Activated T-helper 1 cell treated with anti-CD3 and anti-CD28 coated beads, Interleukin-2, amount 50 U/mL, for 16 hours (primary cell): ENCODE results near the gene MSI2.

Experiments used
- DNase-seq, 2 donors: peaks; one replicate each; pipeline ENCODE4 v3.0.0-alpha.2; 2020; ENCODE audit warnings: low read depth in 1 of 2, low spot score in 1 of 2

The MSI2 gene

DNA sequence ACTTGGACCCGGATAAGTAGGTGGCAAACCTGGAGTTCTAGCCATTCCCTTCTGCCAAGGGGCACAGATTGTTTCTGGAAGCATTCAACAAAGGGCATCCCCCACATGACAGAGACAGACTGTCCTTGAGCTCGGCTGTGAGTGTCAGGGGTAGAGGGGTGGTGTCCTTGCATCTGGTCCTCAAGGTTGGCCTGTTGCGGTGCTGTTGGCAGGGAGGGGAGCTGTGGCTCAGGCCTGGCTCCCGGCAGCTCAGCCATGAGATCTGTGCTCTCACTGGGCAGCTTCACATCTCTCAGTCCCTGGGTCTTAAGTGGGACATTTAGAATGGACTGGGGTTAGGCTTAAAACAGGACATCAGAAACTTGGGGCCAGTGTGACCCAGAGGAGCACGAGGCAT, 468.4 kb downstream of the MSI2 start:
- DNase-seq = no peak

DNA sequence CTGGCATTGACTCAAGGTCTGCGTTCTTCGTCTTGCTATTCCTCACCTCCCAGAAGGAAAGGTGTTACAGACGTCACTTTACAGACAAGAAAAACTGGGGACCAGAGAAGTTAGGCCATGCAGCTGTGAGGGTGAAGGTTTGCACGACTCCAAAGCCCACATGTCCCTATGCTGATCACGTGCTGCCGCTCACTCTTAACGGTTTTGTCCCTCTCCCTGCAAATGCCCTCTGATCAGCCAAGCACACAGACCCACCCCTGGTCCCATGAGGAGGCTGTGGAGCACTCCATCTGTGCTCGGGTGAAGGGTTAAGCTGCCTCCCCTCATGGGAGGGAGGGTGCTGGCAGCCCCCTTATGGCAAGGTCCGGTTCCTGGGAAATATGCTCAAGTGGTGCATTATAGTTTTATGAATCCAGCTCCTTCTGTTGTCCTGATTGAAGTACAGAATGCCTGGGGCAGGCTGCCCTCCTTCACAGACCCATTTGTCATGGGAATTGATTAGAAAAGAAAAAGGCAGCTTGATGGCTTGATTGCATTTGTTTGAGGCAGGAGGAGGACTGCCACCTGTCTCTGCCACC, 470.0 kb downstream of the MSI2 start:
- DNase-seq = no peak

DNA sequence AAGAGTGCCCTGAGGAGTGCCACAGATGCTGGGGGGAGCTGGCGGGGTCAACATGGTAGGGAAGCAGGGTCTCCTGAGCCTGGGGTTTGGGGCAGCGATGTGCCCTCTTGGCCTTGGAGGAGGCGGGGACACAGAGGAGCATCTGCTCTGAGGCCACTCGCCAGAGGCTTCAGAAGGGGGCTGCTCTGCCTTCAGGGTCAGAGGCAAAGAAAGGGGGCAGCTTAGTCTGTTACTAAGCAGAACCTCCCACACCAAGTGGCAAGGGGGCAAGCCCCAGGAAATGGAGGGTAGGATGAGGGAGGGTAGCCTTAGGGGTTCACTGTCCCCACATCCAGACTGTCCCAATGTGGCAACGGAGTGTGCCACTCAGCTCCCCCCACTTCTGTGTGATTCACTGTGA, 470.5 kb downstream of the MSI2 start:
- no peak for DNase-seq

DNA sequence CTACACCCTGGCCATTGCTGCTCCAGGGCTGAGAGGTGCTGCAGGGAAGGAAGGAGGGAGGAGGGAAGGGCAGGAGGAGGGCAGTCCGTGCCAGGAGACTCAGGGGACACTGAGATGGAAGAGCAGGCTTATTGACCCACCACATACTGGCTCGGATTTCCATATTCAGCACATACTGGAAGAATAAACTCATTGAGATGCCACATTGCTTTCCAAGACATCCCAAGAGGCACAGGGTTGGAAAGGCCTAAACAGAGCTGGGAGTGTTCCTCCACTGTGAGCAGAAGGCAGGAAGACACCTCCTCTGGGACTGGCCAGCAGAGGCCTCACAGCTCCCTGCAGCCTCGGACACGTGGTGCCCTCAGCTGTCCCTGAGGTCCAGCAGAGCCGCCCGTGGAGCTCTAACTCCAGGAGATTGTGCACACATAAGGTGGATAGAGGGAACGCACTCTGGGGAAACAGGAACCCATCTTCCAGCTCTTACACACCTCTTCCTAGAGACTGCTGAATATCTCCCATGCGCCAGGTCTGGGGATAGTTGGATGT, 471.4 kb downstream of the MSI2 start:
- no peak for DNase-seq

DNA sequence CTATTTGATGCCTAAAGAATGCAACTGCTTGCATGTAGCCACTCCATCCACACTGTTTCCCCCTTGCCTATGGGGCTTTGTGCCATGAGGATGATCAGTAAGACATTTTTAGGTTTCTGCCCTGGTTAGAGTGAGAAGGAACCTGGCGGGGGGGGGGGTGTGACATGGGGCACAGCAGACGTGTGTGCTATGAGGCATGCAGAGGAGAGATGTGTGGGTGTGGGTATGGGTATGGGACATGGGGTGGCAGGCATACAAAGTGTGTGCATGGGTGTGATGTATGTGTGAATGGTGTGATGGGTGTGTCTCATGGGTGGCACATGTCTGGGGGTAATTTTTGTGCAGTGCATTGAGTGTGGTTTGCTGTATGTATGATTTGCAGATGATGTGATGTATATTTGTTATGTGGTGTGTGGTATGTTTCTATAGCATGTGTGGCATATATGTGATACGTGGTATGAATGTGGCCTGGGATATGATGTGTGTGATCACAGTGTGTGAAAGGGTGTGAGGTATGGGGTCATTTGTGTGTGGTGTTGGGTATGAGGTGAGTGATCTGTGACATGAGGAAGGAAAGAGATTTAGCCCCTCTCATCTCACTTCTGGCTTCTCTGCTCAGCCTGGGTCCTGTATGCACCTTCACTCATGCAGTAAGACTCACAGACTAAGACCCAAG, 473.8 kb downstream of the MSI2 start:
- no peak for DNase-seq

DNA sequence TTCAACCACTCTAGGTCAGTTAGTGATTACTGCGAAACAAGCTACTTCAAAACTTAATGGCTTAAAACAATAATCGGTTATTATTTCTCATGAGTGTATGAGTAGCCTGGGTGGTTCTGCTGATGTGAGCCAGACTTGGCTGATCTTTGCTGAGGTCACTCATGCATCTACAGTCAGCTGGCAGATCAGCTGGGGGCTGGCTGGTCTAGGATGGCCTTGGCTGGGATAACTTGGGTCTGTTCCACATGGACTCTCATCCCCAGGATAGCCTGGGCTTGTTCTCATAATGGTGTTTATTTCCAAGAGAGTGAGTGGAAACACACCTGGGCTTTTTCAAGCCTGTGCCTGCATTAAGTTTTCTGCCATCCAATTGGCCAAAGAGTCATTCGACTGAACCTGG, 475.7 kb downstream of the MSI2 start:
- no peak for DNase-seq

DNA sequence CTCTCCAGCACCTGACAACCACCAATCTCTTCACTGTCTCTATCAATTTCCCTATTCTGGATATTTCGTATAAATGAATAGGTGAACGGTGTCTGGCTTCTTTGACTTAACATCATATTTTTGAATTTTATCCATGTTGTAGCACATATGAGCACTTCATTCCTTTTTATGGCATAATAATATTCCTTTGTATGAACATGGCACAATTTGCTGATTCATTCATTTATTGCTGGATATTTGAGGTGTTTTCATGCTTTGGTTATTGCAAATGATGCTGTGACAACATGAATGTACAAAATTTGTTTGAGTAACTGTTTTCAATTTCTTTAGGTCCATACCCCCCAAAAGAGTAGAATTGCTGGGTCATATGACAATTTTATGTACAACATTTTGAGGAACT, 476.8 kb downstream of the MSI2 start:
- no peak for DNase-seq
